Neural progenitor cell (in vitro differentiated cells): Measurements from ENCODE around the gene FAM193B. TPM values are rescaled to one million over a fixed set of nuclear protein-coding genes. Genes with fewer than 3 reads are reported as not detected.

ENCODE experiments used
- DNase-seq: peaks from one replicate; pipeline ENCODE4 v3.0.0-alpha.2; 2016; ENCODE audit warnings: low spot score
- H2AFZ ChIP-seq: fragments of 200-600 bp; sonication (generic); replicated peaks from 2 replicates; pipeline ENCODE4 v1.6.1; 2016; ENCODE audit warnings: antibody characterized with exemption
- H3F3A ChIP-seq: fragments of 200-600 bp; sonication (generic); 2 replicates; pipeline ENCODE4 v1.6.1; 2016; ENCODE audit warnings: antibody characterized with exemption, low read depth
- H3K27ac ChIP-seq: fragments of 200-600 bp; sonication (generic); 2 replicates; pipeline ENCODE4 v1.5.1; 2016; ENCODE audit warnings: mild to moderate bottlenecking
- H3K27me3 ChIP-seq: fragments of 200-600 bp; sonication (generic); 2 replicates; pipeline ENCODE4 v1.6.1; 2016; ENCODE audit warnings: mild to moderate bottlenecking, moderate library complexity
- H3K36me3 ChIP-seq: fragments of 200-600 bp; sonication (generic); 2 replicates; pipeline ENCODE4 v1.5.1; 2016
- H3K4me1 ChIP-seq: fragments of 200-600 bp; sonication (generic); 2 replicates; pipeline ENCODE4 v1.6.1; 2016; ENCODE audit warnings: mixed run types
- H3K4me2 ChIP-seq: fragments of 200-600 bp; sonication (generic); 2 replicates; pipeline ENCODE4 v1.6.1; 2016
- H3K4me3 ChIP-seq: fragments of 200-600 bp; sonication (generic); 2 replicates; pipeline ENCODE4 v1.5.1; 2016
- H3K79me2 ChIP-seq: fragments of 200-600 bp; sonication (generic); 2 replicates; pipeline ENCODE4 v1.6.1; 2016; ENCODE audit warnings: low read depth
- H3K9ac ChIP-seq: fragments of 200-600 bp; sonication (generic); 2 replicates; pipeline ENCODE4 v1.6.1; 2016
- H3K9me3 ChIP-seq: fragments of 200-600 bp; sonication (generic); 2 replicates; pipeline ENCODE4 v1.5.1; 2016; ENCODE audit warnings: low read depth
- H4K20me1 ChIP-seq: fragments of 200-600 bp; sonication (generic); 2 replicates; pipeline ENCODE4 v1.6.1; 2016; ENCODE audit warnings: low read depth
- H3K27ac Mint-ChIP-seq: 3 replicates; pipeline ENCODE4 v1.8.0; 2021; ENCODE audit warnings: mixed read lengths
- H3K27me3 Mint-ChIP-seq: 2 replicates; pipeline ENCODE4 v1.8.0; 2022; ENCODE audit warnings: low read depth, mild to moderate bottlenecking, inconsistent platforms, moderate library complexity, mixed read lengths; ENCODE audit not compliant: insufficient read depth
- H3K36me3 Mint-ChIP-seq: 3 replicates; pipeline ENCODE4 v1.8.0; 2021; ENCODE audit warnings: mixed read lengths
- H3K4me1 Mint-ChIP-seq: 3 replicates; pipeline ENCODE4 v1.8.0; 2021; ENCODE audit warnings: mixed read lengths
- H3K4me3 Mint-ChIP-seq: 3 replicates; pipeline ENCODE4 v1.8.0; 2021; ENCODE audit warnings: mild to moderate bottlenecking, moderate library complexity, mixed read lengths
- H3K9me3 Mint-ChIP-seq: 3 replicates; pipeline ENCODE4 v1.8.0; 2020; ENCODE audit warnings: mixed read lengths
- CTCF ChIP-seq: fragments of 200-600 bp; sonication (generic); IDR thresholded peaks from 2 replicates; pipeline ENCODE4 v1.5.1; 2017; ENCODE audit warnings: antibody characterized with exemption, mild to moderate bottlenecking
- EZH2 ChIP-seq: fragments of 200-600 bp; sonication (generic); IDR thresholded peaks from 2 replicates; pipeline ENCODE4 v1.6.1; 2017; ENCODE audit warnings: antibody characterized with exemption, mild to moderate bottlenecking, moderate library complexity
- EZH2phosphoT487 ChIP-seq: fragments of 200-600 bp; sonication (generic); IDR thresholded peaks from 2 replicates; pipeline ENCODE4 v1.6.1; 2017; ENCODE audit warnings: antibody characterized with exemption
- total RNA-seq: library from RNA; depleted of rRNA; stranded (reverse); fragments of >200 nt; gene quantifications from 2 replicates; pipeline ENCODE4 v1.2.3, GENCODE V29; 2015; ENCODE audit warnings: low replicate concordance

Gene FAM193B
- total RNA-seq, 1 donor from 2014 or later, result 42.5 TPM

- no peaks in the 10 kb centered on the region for H3K9me3 ChIP-seq
- Mint-ChIP-seq H3K9me3 (no peaks in the 10 kb centered on the region), H3K4me1 (no peaks in the 10 kb centered on the region), H3K27me3 (no peaks in the 10 kb centered on the region), H3K27ac (no peak overlapping the region), H3K4me3 (no peak overlapping the region), H3K36me3 (peaks cover 18% of the 10 kb centered on the region)
- no peaks in the 10 kb centered on the region for H3F3A ChIP-seq
- TF ChIP-seq EZH2 (no peak), CTCF (no peak), EZH2phosphoT487 (no peak)
- H2AFZ ChIP-seq, result no peak overlapping the region
- no peak overlapping the region for H3K4me2 ChIP-seq
- no peak overlapping the region for H3K9ac ChIP-seq
- no peak for DNase-seq
- H3K36me3 ChIP-seq, result no peaks in the 10 kb centered on the region
- H4K20me1 ChIP-seq, result peaks cover 27% of the 10 kb centered on the region
- no peak overlapping the region for H3K27ac ChIP-seq
- no peak overlapping the region for H3K4me3 ChIP-seq
- H3K4me1 ChIP-seq, result no peaks in the 10 kb centered on the region
- H3K79me2 ChIP-seq, result no peaks in the 10 kb centered on the region
- no peaks in the 10 kb centered on the region for H3K27me3 ChIP-seq
Observed at GRCh38 chr5:177528631-177529030, 25.7 kb downstream of the FAM193B start.

GRCh38 chr5:177527595-177527994 lies 26.8 kb downstream of the FAM193B start:
- TF ChIP-seq EZH2 (no peak), CTCF (no peak), EZH2phosphoT487 (no peak)
- no peaks in the 10 kb centered on the region for H3K79me2 ChIP-seq
- no peaks in the 10 kb centered on the region for H3F3A ChIP-seq
- no peak overlapping the region for H3K27ac Mint-ChIP-seq
- H3K36me3 ChIP-seq, result no peaks in the 10 kb centered on the region
- no peaks in the 10 kb centered on the region for H3K4me1 Mint-ChIP-seq
- no peaks in the 10 kb centered on the region for H3K9me3 Mint-ChIP-seq
- H3K27ac ChIP-seq, result no peak overlapping the region
- no peaks in the 10 kb centered on the region for H3K27me3 Mint-ChIP-seq
- H3K9ac ChIP-seq, result no peak overlapping the region
- no peak overlapping the region for H2AFZ ChIP-seq
- no peaks in the 10 kb centered on the region for H3K27me3 ChIP-seq
- no peak overlapping the region for H3K4me2 ChIP-seq
- H3K4me3 Mint-ChIP-seq, result no peak overlapping the region
- no peaks in the 10 kb centered on the region for H3K9me3 ChIP-seq
- H3K4me3 ChIP-seq, result no peak overlapping the region
- peaks cover 17% of the 10 kb centered on the region for H3K36me3 Mint-ChIP-seq
- H3K4me1 ChIP-seq, result no peaks in the 10 kb centered on the region
- peaks cover 23% of the 10 kb centered on the region for H4K20me1 ChIP-seq
- DNase-seq, result no peak

DNA sequence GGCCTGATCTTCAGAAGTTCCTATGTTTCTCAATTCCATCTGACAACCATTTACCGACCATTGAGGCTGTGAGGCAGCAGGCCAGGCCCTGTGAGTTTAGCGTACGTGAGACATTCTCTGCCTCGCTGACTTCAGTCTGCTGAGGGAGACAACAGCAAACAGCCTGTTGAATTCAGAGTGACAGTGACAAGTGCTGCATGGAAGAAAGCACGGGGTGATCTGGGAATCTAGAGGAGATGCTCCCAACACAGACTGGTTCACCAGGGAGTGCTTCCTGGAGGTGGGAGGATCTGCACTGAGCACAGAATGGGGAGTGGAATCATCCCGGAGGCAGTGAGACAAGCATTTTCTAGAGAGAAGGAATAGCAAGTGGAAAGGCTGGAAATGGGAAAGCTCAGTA lies 27.6 kb downstream of the FAM193B start:
- Histone ChIP-seq H3F3A (no peaks in the 10 kb centered on the region), H2AFZ (no peak overlapping the region), H3K4me3 (no peak overlapping the region), H3K4me1 (no peaks in the 10 kb centered on the region), H3K27ac (no peak overlapping the region), H4K20me1 (peaks cover 20% of the 10 kb centered on the region), H3K79me2 (no peaks in the 10 kb centered on the region), H3K9me3 (no peaks in the 10 kb centered on the region), H3K9ac (no peak overlapping the region), H3K4me2 (no peak overlapping the region), H3K27me3 (no peaks in the 10 kb centered on the region), H3K36me3 (no peaks in the 10 kb centered on the region)
- no peak for DNase-seq
- H3K4me3 Mint-ChIP-seq, result no peak overlapping the region
- TF ChIP-seq CTCF, result no peak
- TF ChIP-seq EZH2phosphoT487, result no peak
- TF ChIP-seq EZH2, result no peak
- H3K9me3 Mint-ChIP-seq, result no peaks in the 10 kb centered on the region
- H3K4me1 Mint-ChIP-seq, result no peaks in the 10 kb centered on the region
- no peaks in the 10 kb centered on the region for H3K27me3 Mint-ChIP-seq
- H3K36me3 Mint-ChIP-seq, result peaks cover 14% of the 10 kb centered on the region
- H3K27ac Mint-ChIP-seq, result no peak overlapping the region

DNA sequence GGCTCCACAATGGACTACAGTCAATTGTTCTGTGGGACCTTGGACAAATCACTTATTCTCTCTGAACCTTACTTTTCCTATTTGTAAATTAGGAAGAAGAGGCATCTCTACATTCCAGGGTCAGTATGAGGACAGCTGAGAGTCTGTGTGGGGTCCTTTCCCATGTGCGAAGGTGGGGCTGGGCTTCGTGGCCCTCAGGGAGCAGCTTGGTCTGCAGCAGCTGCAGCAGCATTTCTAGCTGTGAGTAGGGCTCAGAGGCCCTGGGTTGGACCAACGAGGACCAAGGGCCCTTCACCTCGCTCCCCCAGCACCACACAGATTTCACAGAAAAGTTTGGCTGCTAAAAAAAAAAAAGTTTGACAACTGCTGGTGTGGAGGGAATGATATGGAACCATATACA lies 28.2 kb downstream of the FAM193B start:
- H3K4me3 Mint-ChIP-seq, result no peak overlapping the region
- Histone ChIP-seq H3K27ac (no peak overlapping the region), H4K20me1 (peaks cover 20% of the 10 kb centered on the region), H3F3A (no peaks in the 10 kb centered on the region), H3K4me1 (no peaks in the 10 kb centered on the region), H3K36me3 (no peaks in the 10 kb centered on the region), H3K9me3 (no peaks in the 10 kb centered on the region), H3K27me3 (no peaks in the 10 kb centered on the region), H3K9ac (no peak overlapping the region), H3K4me2 (no peak overlapping the region), H3K79me2 (no peaks in the 10 kb centered on the region), H2AFZ (no peak overlapping the region), H3K4me3 (no peak overlapping the region)
- H3K9me3 Mint-ChIP-seq, result no peaks in the 10 kb centered on the region
- H3K27me3 Mint-ChIP-seq, result no peaks in the 10 kb centered on the region
- H3K4me1 Mint-ChIP-seq, result no peaks in the 10 kb centered on the region
- peaks cover 18% of the 10 kb centered on the region for H3K36me3 Mint-ChIP-seq
- H3K27ac Mint-ChIP-seq, result no peak overlapping the region
- DNase-seq, result no peak
- TF ChIP-seq EZH2 (no peak), CTCF (no peak), EZH2phosphoT487 (no peak)
